Measurements from ENCODE around the gene RANBP10.

Gene RANBP10

GRCh38 chr16:67828651-67829050, 22.3 kb upstream of the RANBP10 start:
- Histone ChIP-seq H3K9me3 (ENCODE audit: control insufficient read depth in 5 of 5, low read length in 5 of 5) (no peaks in the 10 kb centered on the region), H3K4me1 (ENCODE audit: control insufficient read depth in 5 of 5, insufficient read depth in 5 of 5, low read length in 5 of 5) (peaks cover 4 to 16% (median 12%) of the 10 kb centered on the region in 5 donors), H3K27me3 (ENCODE audit: control insufficient read depth in 5 of 5, insufficient read depth in 4 of 5, low read length in 5 of 5) (no peaks in the 10 kb centered on the region), H3K9ac (ENCODE audit: low read length in 5 of 5) (no peak overlapping the region), H3K36me3 (ENCODE audit: control insufficient read depth in 5 of 5, insufficient read depth in 5 of 5, low read length in 5 of 5) (peaks cover 0 to 60% (median 58%) of the 10 kb centered on the region in 5 donors), H3K27ac (ENCODE audit: low read depth, low read length) (no peak overlapping the region), H3K4me3 (ENCODE audit: low read depth in 1 of 5, low read length in 5 of 5) (no peak overlapping the region)

- H3K27me3 ChIP-seq (ENCODE audit: control insufficient read depth in 5 of 5, insufficient read depth in 4 of 5, low read length in 5 of 5): no peaks in the 10 kb centered on the region
- no peaks in the 10 kb centered on the region for H3K4me1 ChIP-seq (ENCODE audit: control insufficient read depth in 5 of 5, insufficient read depth in 5 of 5, low read length in 5 of 5)
- no peak overlapping the region for H3K9ac ChIP-seq (ENCODE audit: low read length in 5 of 5)
- H3K27ac ChIP-seq (ENCODE audit: low read depth, low read length): no peak overlapping the region
- H3K9me3 ChIP-seq (ENCODE audit: control insufficient read depth in 5 of 5, low read length in 5 of 5): no peaks in the 10 kb centered on the region
- H3K36me3 ChIP-seq (ENCODE audit: control insufficient read depth in 5 of 5, insufficient read depth in 5 of 5, low read length in 5 of 5): peaks cover 0 to 46% (median 44%) of the 10 kb centered on the region in 5 donors
- H3K4me3 ChIP-seq (ENCODE audit: low read depth in 1 of 5, low read length in 5 of 5): no peak overlapping the region
Measured at GRCh38 chr16:67825906-67826305, 19.5 kb upstream of the RANBP10 start.

GRCh38 chr16:67825119-67825518, 18.8 kb upstream of the RANBP10 start:
- no peaks in the 10 kb centered on the region for H3K4me1 ChIP-seq (ENCODE audit: control insufficient read depth in 5 of 5, insufficient read depth in 5 of 5, low read length in 5 of 5)
- H3K27ac ChIP-seq (ENCODE audit: low read depth, low read length): no peak overlapping the region
- no peaks in the 10 kb centered on the region for H3K27me3 ChIP-seq (ENCODE audit: control insufficient read depth in 5 of 5, insufficient read depth in 4 of 5, low read length in 5 of 5)
- peaks cover 0 to 38% (median 36%) of the 10 kb centered on the region in 5 donors for H3K36me3 ChIP-seq (ENCODE audit: control insufficient read depth in 5 of 5, insufficient read depth in 5 of 5, low read length in 5 of 5)
- H3K9ac ChIP-seq (ENCODE audit: low read length in 5 of 5): no peak overlapping the region
- H3K4me3 ChIP-seq (ENCODE audit: low read depth in 1 of 5, low read length in 5 of 5): no peak overlapping the region
- H3K9me3 ChIP-seq (ENCODE audit: control insufficient read depth in 5 of 5, low read length in 5 of 5): no peaks in the 10 kb centered on the region

- Histone ChIP-seq H3K27ac (ENCODE audit: low read depth, low read length) (no peak overlapping the region), H3K9me3 (ENCODE audit: control insufficient read depth in 5 of 5, low read length in 5 of 5) (no peaks in the 10 kb centered on the region), H3K27me3 (ENCODE audit: control insufficient read depth in 5 of 5, insufficient read depth in 4 of 5, low read length in 5 of 5) (no peaks in the 10 kb centered on the region), H3K4me1 (ENCODE audit: control insufficient read depth in 5 of 5, insufficient read depth in 5 of 5, low read length in 5 of 5) (no peaks in the 10 kb centered on the region), H3K4me3 (ENCODE audit: low read depth in 1 of 5, low read length in 5 of 5) (no peak overlapping the region), H3K36me3 (ENCODE audit: control insufficient read depth in 5 of 5, insufficient read depth in 5 of 5, low read length in 5 of 5) (peaks cover 0 to 12% (median 10%) of the 10 kb centered on the region in 5 donors), H3K9ac (ENCODE audit: low read length in 5 of 5) (peak overlapping the region in 1 of 5 donors; percentile 15)
Measured at GRCh38 chr16:67822511-67822910, 16.2 kb upstream of the RANBP10 start.

- no peaks in the 10 kb centered on the region for H3K27me3 ChIP-seq (ENCODE audit: control insufficient read depth in 5 of 5, insufficient read depth in 4 of 5, low read length in 5 of 5)
- no peaks in the 10 kb centered on the region for H3K36me3 ChIP-seq (ENCODE audit: control insufficient read depth in 5 of 5, insufficient read depth in 5 of 5, low read length in 5 of 5)
- H3K9me3 ChIP-seq (ENCODE audit: control insufficient read depth in 5 of 5, low read length in 5 of 5): no peaks in the 10 kb centered on the region
- no peak overlapping the region for H3K4me3 ChIP-seq (ENCODE audit: low read depth in 1 of 5, low read length in 5 of 5)
- peaks cover 0 to 2% (median 0%) of the 10 kb centered on the region in 5 donors for H3K4me1 ChIP-seq (ENCODE audit: control insufficient read depth in 5 of 5, insufficient read depth in 5 of 5, low read length in 5 of 5)
- no peak overlapping the region for H3K27ac ChIP-seq (ENCODE audit: low read depth, low read length)
- no peak overlapping the region for H3K9ac ChIP-seq (ENCODE audit: low read length in 5 of 5)
Measured at GRCh38 chr16:67820608-67821259, 14.4 kb upstream of the RANBP10 start.

- Histone ChIP-seq H3K36me3 (ENCODE audit: control insufficient read depth in 5 of 5, insufficient read depth in 5 of 5, low read length in 5 of 5) (no peaks in the 10 kb centered on the region), H3K9ac (ENCODE audit: low read length in 5 of 5) (no peak overlapping the region), H3K9me3 (ENCODE audit: control insufficient read depth in 5 of 5, low read length in 5 of 5) (no peaks in the 10 kb centered on the region), H3K4me1 (ENCODE audit: control insufficient read depth in 5 of 5, insufficient read depth in 5 of 5, low read length in 5 of 5) (peaks cover 0 to 2% (median 0%) of the 10 kb centered on the region in 5 donors), H3K27ac (ENCODE audit: low read depth, low read length) (no peak overlapping the region), H3K4me3 (ENCODE audit: low read depth in 1 of 5, low read length in 5 of 5) (no peak overlapping the region), H3K27me3 (ENCODE audit: control insufficient read depth in 5 of 5, insufficient read depth in 4 of 5, low read length in 5 of 5) (no peaks in the 10 kb centered on the region)
Measured at GRCh38 chr16:67814567-67814966, 8.2 kb upstream of the RANBP10 start.

- Histone ChIP-seq H3K4me3 (ENCODE audit: low read depth in 1 of 5, low read length in 5 of 5) (no peak overlapping the region), H3K4me1 (ENCODE audit: control insufficient read depth in 5 of 5, insufficient read depth in 5 of 5, low read length in 5 of 5) (peaks cover 4 to 7% (median 6%) of the 10 kb centered on the region in 5 donors), H3K9ac (ENCODE audit: low read length in 5 of 5) (no peak overlapping the region), H3K9me3 (ENCODE audit: control insufficient read depth in 5 of 5, low read length in 5 of 5) (no peaks in the 10 kb centered on the region), H3K27me3 (ENCODE audit: control insufficient read depth in 5 of 5, insufficient read depth in 4 of 5, low read length in 5 of 5) (no peaks in the 10 kb centered on the region), H3K27ac (ENCODE audit: low read depth, low read length) (no peak overlapping the region), H3K36me3 (ENCODE audit: control insufficient read depth in 5 of 5, insufficient read depth in 5 of 5, low read length in 5 of 5) (no peaks in the 10 kb centered on the region)
Measured at GRCh38 chr16:67811899-67812298, 5.5 kb upstream of the RANBP10 start.

GRCh38 chr16:67807148-67807682, 855 bp upstream of the RANBP10 start:
- Histone ChIP-seq H3K36me3 (ENCODE audit: control insufficient read depth in 5 of 5, insufficient read depth in 5 of 5, low read length in 5 of 5) (peaks cover 3 to 11% (median 5%) of the 10 kb centered on the region in 5 donors), H3K9me3 (ENCODE audit: control insufficient read depth in 5 of 5, low read length in 5 of 5) (no peaks in the 10 kb centered on the region), H3K4me1 (ENCODE audit: control insufficient read depth in 5 of 5, insufficient read depth in 5 of 5, low read length in 5 of 5) (peaks cover 12 to 22% (median 21%) of the 10 kb centered on the region in 5 donors), H3K27me3 (ENCODE audit: control insufficient read depth in 5 of 5, insufficient read depth in 4 of 5, low read length in 5 of 5) (no peaks in the 10 kb centered on the region), H3K4me3 (ENCODE audit: low read depth in 1 of 5, low read length in 5 of 5) (peak overlapping the region; percentile 72 to 98 (median 96)), H3K27ac (ENCODE audit: low read depth, low read length) (peak overlapping the region; percentile 74), H3K9ac (ENCODE audit: low read length in 5 of 5) (peak overlapping the region in 4 of 5 donors; percentile 60 to 72 (median 64))

- Histone ChIP-seq H3K4me1 (ENCODE audit: control insufficient read depth in 5 of 5, insufficient read depth in 5 of 5, low read length in 5 of 5) (peaks cover 12 to 25% (median 21%) of the 10 kb centered on the region in 5 donors), H3K9me3 (ENCODE audit: control insufficient read depth in 5 of 5, low read length in 5 of 5) (no peaks in the 10 kb centered on the region), H3K27ac (ENCODE audit: low read depth, low read length) (peak overlapping the region; percentile 74), H3K4me3 (ENCODE audit: low read depth in 1 of 5, low read length in 5 of 5) (peak overlapping the region; percentile 88 to 98 (median 96)), H3K27me3 (ENCODE audit: control insufficient read depth in 5 of 5, insufficient read depth in 4 of 5, low read length in 5 of 5) (no peaks in the 10 kb centered on the region), H3K36me3 (ENCODE audit: control insufficient read depth in 5 of 5, insufficient read depth in 5 of 5, low read length in 5 of 5) (peaks cover 3 to 22% (median 9%) of the 10 kb centered on the region in 5 donors), H3K9ac (ENCODE audit: low read length in 5 of 5) (peak overlapping the region; percentile 84 to 98 (median 95))
Measured at GRCh38 chr16:67805718-67806427, 487 bp downstream of the RANBP10 start.

All from subcutaneous abdominal adipose tissue (tissue), 5 donors.